CD4-positive, alpha-beta memory T cell (primary cell): ENCODE data around the gene SAMD1. TPM values are rescaled to one million over a fixed set of nuclear protein-coding genes. Genes with fewer than 3 reads are reported as not detected.

ENCODE experiments used
- CTCF ChIA-PET: fragments of 350-600 bp; sonication (Branson Sonifier 250); formaldehyde crosslinking; loops from one replicate; lab custom pipeline; 2021; ENCODE audit warnings: inconsistent platforms; ENCODE audit not compliant: partially characterized antibody; lab: Charles Lee
- POLR2A ChIA-PET: fragments of 350-600 bp; sonication (Branson Sonifier 250); formaldehyde crosslinking; loops from one replicate; lab custom pipeline; 2021; ENCODE audit not compliant: partially characterized antibody; lab: Charles Lee
- DNase-seq, 5 donors: peaks; one replicate each; pipeline versions ENCODE4 v3.0.0 to v3.0.0-alpha.2; 2020 to 2022; ENCODE audit warnings: mixed read lengths in 1 of 5
- H3K27ac ChIP-seq: one replicate; pipeline ENCODE4 v1.7.0; 2013; ENCODE audit warnings: low read depth, low read length
- H3K27me3 ChIP-seq: 2 replicates; pipeline ENCODE4 v1.7.0; 2013; ENCODE audit warnings: mild to moderate bottlenecking, low read length, moderate library complexity; ENCODE audit not compliant: insufficient read depth
- H3K36me3 ChIP-seq: 2 replicates; pipeline ENCODE4 v1.7.0; 2013; ENCODE audit warnings: mild to moderate bottlenecking, low read length, moderate library complexity; ENCODE audit not compliant: insufficient read depth
- H3K4me1 ChIP-seq: 2 replicates; pipeline ENCODE4 v1.7.0; 2013; ENCODE audit warnings: mild to moderate bottlenecking, low read length, moderate library complexity; ENCODE audit not compliant: insufficient read depth
- H3K4me3 ChIP-seq, 2 donors: one replicate each; pipeline ENCODE4 v1.7.0; 2013; ENCODE audit warnings: low read length in 2 of 2, mild to moderate bottlenecking in 1 of 2
- H3K9me3 ChIP-seq, 2 donors: one replicate each; pipeline ENCODE4 v1.7.0; 2013; ENCODE audit warnings: low read length in 2 of 2, control low read depth in 1 of 2; ENCODE audit not compliant: control insufficient read depth in 1 of 2
- H3K27ac Mint-ChIP-seq, 7 donors: one replicate each; pipeline ENCODE4 v1.8.0; 2020 to 2021; ENCODE audit warnings: mixed read lengths in 7 of 7, mild to moderate bottlenecking in 6 of 7, inconsistent platforms in 3 of 7, moderate library complexity in 3 of 7
- H3K27me3 Mint-ChIP-seq, 2 donors: one replicate each; pipeline ENCODE4 v1.8.0; 2020 to 2021; ENCODE audit warnings: mixed read lengths in 2 of 2
- H3K36me3 Mint-ChIP-seq, 2 donors: one replicate each; pipeline ENCODE4 v1.8.0; 2020 to 2021; ENCODE audit warnings: mixed read lengths in 2 of 2, inconsistent platforms in 1 of 2, mild to moderate bottlenecking in 1 of 2
- H3K4me1 Mint-ChIP-seq, 4 donors: one replicate each; pipeline ENCODE4 v1.8.0; 2020 to 2021; ENCODE audit warnings: mixed read lengths in 4 of 4, mild to moderate bottlenecking in 1 of 4
- H3K4me3 Mint-ChIP-seq, 8 donors: one replicate each; pipeline ENCODE4 v1.8.0; 2020 to 2021; ENCODE audit warnings: mixed read lengths in 8 of 8, mild to moderate bottlenecking in 7 of 8, moderate library complexity in 6 of 8, inconsistent platforms in 3 of 8
- H3K9me3 Mint-ChIP-seq, 8 donors: one replicate each; pipeline ENCODE4 v1.8.0; 2020 to 2021; ENCODE audit warnings: mixed read lengths in 8 of 8, mild to moderate bottlenecking in 5 of 8, inconsistent platforms in 3 of 8, moderate library complexity in 1 of 8
- intact Hi-C: fragments of 100-400 bp; cut with micrococcal nuclease; formaldehyde crosslinking; loops from one replicate; pipeline ENCODE4 v1.15.1; 2023
- polyA plus RNA-seq, 2 donors: library from polyadenylated mRNA; unstranded; fragments of 300-500 nt; fragmentation: Illumina TruSeq; gene quantifications; one replicate each; pipeline ENCODE4 v1.2.3, GENCODE V29; 2021
- total RNA-seq, 2 experiments: library from RNA; stranded (reverse); gene quantifications; one replicate each; pipeline ENCODE4 v1.2.3, GENCODE V29; 2021

SAMD1 gene
- total and polyA plus RNA-seq, 4 experiments from 2014 or later: 0.16 to 43.3 (median 19.5) TPM

DNA sequence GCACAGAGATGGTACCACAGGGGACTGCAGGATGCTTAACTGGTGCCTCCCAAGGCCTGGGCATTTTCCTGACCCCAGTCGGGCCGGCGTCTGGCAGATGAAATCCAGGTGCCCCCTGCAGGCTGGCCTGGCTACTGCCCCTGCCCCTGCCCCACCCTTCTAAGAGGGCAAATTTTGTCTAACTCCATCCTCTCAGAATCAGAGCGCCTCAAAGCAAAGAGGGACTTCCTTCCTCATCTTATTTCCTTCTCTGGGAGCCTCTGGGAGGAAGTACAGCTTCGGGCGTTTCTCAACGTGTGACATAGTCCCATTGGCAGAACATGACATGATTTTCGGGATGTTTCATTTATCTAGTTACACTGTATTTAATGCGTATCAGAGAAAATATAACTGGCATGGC is 24.3 kb upstream of the SAMD1 start:
- no peaks in the 10 kb centered on the region for H3K36me3 ChIP-seq
- Mint-ChIP-seq H3K36me3 (peaks cover 0 to 7% of the 10 kb centered on the region in 2 donors), H3K4me3 (peak overlapping the region in 5 of 8 donors; percentile 17 to 57 (median 41)), H3K27ac (peak overlapping the region in 4 of 7 donors; percentile 59 to 86 (median 66)), H3K27me3 (no peaks in the 10 kb centered on the region), H3K4me1 (peaks cover 23 to 64% (median 44%) of the 10 kb centered on the region in 4 donors), H3K9me3 (peaks cover 0 to 2% (median 0%) of the 10 kb centered on the region in 8 donors)
- peak in 4 of 5 donors; percentile 31 to 42 (median 34) for DNase-seq
- POLR2A ChIA-PET: interaction anchor here (0.6 to 4.8 kb wide), 5 partner anchors 22 to 837 kb away, joined by 3 to 40 read pairs (median 4); partner anchors contain the start of genes ASF1B and DNAJB1
- no peak overlapping the region for H3K27ac ChIP-seq
- H3K4me1 ChIP-seq: peaks cover 50% of the 10 kb centered on the region
- intact Hi-C loops: loop anchor here (2.0 kb wide), 1 partner anchor 42 kb away; the partner anchor contains the start of gene MISP3
- H3K4me3 ChIP-seq: no peak overlapping the region
- no peaks in the 10 kb centered on the region for H3K27me3 ChIP-seq
- CTCF ChIA-PET: interaction anchor here (0.8 to 2.7 kb wide), 15 partner anchors 9 to 236 kb away, joined by 3 to 9 read pairs (median 4); partner anchors contain the start of gene ASF1B
- no peaks in the 10 kb centered on the region for H3K9me3 ChIP-seq

DNA sequence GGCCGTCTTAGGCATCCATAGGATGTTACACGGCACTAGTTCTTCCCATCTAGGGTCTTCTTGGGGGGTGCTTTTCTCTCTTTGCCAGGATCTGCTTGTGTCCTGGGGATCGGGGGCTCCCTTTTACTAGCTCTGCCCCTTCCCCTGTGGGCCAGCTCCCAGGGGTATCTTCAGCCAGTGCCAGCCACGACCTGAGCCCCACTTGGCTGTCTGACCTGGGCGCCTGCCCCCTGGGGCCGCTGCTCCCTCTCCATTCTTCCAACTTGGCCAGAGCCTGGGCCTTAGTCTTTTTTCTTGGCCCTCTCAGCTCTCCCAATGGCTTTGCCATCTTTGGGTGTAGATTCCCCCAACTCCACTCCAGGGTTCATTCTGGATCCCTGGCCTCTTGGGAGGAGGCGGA is 23.9 kb upstream of the SAMD1 start:
- Mint-ChIP-seq H3K9me3 (peaks cover 0 to 2% (median 0%) of the 10 kb centered on the region in 8 donors), H3K27ac (peak overlapping the region in 2 of 7 donors; percentile 59 to 86), H3K4me3 (peak overlapping the region in 1 of 8 donors; percentile 49), H3K4me1 (peaks cover 23 to 64% (median 44%) of the 10 kb centered on the region in 4 donors), H3K27me3 (no peaks in the 10 kb centered on the region), H3K36me3 (peaks cover 0 to 7% of the 10 kb centered on the region in 2 donors)
- no peak for DNase-seq
- ChIA-PET CTCF (interaction anchor here (0.8 to 2.7 kb wide), 14 partner anchors 10 to 235 kb away, joined by 3 to 9 read pairs (median 4); partner anchors contain the start of gene ASF1B), POLR2A (interaction anchor here (0.7 to 1.5 kb wide), 4 partner anchors 23 to 404 kb away, joined by 3 to 9 read pairs (median 4); partner anchors contain the start of gene DNAJB1)
- peaks cover 50% of the 10 kb centered on the region for H3K4me1 ChIP-seq
- H3K27me3 ChIP-seq: no peaks in the 10 kb centered on the region
- no peaks in the 10 kb centered on the region for H3K36me3 ChIP-seq
- no peak overlapping the region for H3K4me3 ChIP-seq
- H3K9me3 ChIP-seq: no peaks in the 10 kb centered on the region
- H3K27ac ChIP-seq: no peak overlapping the region
- intact Hi-C loops: loop anchor here (2.0 kb wide), 1 partner anchor 42 kb away; the partner anchor contains the start of gene MISP3

GRCh38 chr19:14113762-14114414 is 23.3 kb upstream of the SAMD1 start:
- Histone ChIP-seq H3K27ac (no peak overlapping the region), H3K27me3 (no peaks in the 10 kb centered on the region), H3K4me1 (peaks cover 45% of the 10 kb centered on the region), H3K4me3 (no peak overlapping the region), H3K9me3 (no peaks in the 10 kb centered on the region), H3K36me3 (no peaks in the 10 kb centered on the region)
- Mint-ChIP-seq H3K9me3 (peaks cover 0 to 2% (median 0%) of the 10 kb centered on the region in 8 donors), H3K27ac (peak overlapping the region in 3 of 7 donors; percentile 24 to 53 (median 41)), H3K36me3 (peaks cover 0 to 7% of the 10 kb centered on the region in 2 donors), H3K4me1 (peaks cover 21 to 59% (median 41%) of the 10 kb centered on the region in 4 donors), H3K4me3 (peak overlapping the region in 2 of 8 donors; percentile 39), H3K27me3 (no peaks in the 10 kb centered on the region)
- DNase-seq: peak in 4 of 5 donors; percentile 8 to 53 (median 28)
- ChIA-PET CTCF (interaction anchor here (0.8 to 2.7 kb wide), 11 partner anchors 10 to 234 kb away, joined by 3 to 9 read pairs (median 4); partner anchors contain the start of gene ASF1B), POLR2A (interaction anchor here (0.7 to 1.5 kb wide), 4 partner anchors 23 to 404 kb away, joined by 3 to 9 read pairs (median 4); partner anchors contain the start of gene DNAJB1)
- intact Hi-C loops: loop anchor here (2.0 kb wide), 1 partner anchor 41 kb away; the partner anchor contains the start of gene MISP3

DNA sequence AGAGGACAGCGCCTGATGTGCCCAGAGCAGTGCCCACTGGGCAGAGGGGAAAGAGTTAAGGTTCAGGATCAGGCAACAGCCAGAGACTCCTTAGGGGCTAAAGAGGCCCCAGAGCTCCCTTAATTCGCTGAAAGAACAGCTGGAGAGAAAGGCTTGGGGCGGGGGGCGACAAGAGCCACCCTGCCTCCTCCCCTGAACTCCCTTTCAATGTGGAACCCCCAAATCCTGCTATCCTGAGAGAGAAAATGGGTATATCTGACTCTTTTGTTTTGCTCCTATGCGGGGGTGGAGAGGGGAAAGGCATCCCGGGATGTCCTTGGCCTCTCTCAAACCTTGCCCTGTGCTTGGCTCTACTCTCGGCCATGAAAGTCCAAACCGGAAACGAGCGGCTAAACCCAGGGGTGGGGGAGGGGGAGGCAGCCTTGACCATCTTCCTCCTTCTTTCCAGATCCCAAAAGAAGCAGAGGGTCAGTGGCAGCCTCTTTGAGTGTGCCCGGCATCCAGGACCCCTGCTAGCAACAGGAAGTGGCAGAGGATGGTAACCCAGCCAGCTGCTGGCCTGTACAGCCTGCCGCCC is 22.3 kb upstream of the SAMD1 start:
- CTCF ChIA-PET: interaction anchor here (1.5 to 2.6 kb wide), 5 partner anchors 9 to 233 kb away, joined by 4 to 9 read pairs (median 6); no protein-coding TSS in a partner anchor
- no peak for DNase-seq
- H3K27ac Mint-ChIP-seq: peak overlapping the region in 3 of 7 donors; percentile 48 to 75 (median 70)
- H3K4me3 ChIP-seq: no peak overlapping the region
- peaks cover 38% of the 10 kb centered on the region for H3K4me1 ChIP-seq
- POLR2A ChIA-PET: interaction anchor here (1.0 kb wide), 1 partner anchor 81 kb away, joined by 3 read pairs; the partner anchor contains the start of gene IL27RA
- no peaks in the 10 kb centered on the region for H3K27me3 ChIP-seq
- no peak overlapping the region for H3K27ac ChIP-seq
- intact Hi-C loops: no loop called here
- peaks cover 16 to 53% (median 35%) of the 10 kb centered on the region in 4 donors for H3K4me1 Mint-ChIP-seq
- H3K27me3 Mint-ChIP-seq: no peaks in the 10 kb centered on the region
- H3K36me3 ChIP-seq: no peaks in the 10 kb centered on the region
- peaks cover 0 to 2% (median 0%) of the 10 kb centered on the region in 8 donors for H3K9me3 Mint-ChIP-seq
- peaks cover 3 to 7% of the 10 kb centered on the region in 2 donors for H3K36me3 Mint-ChIP-seq
- peak overlapping the region in 1 of 8 donors; percentile 4 for H3K4me3 Mint-ChIP-seq
- no peaks in the 10 kb centered on the region for H3K9me3 ChIP-seq

GRCh38 chr19:14112051-14112808 is 21.7 kb upstream of the SAMD1 start:
- POLR2A ChIA-PET: interaction anchor here (1.0 kb wide), 1 partner anchor 80 kb away, joined by 3 read pairs; the partner anchor contains the start of gene IL27RA
- H3K27ac Mint-ChIP-seq: peak overlapping the region in 2 of 7 donors; percentile 36 to 48

GRCh38 chr19:14111486-14111885 is 20.9 kb upstream of the SAMD1 start:
- H3K27ac Mint-ChIP-seq: peak overlapping the region in 4 of 7 donors; percentile 3 to 82 (median 20)
- H3K4me3 ChIP-seq: no peak overlapping the region
- POLR2A ChIA-PET: no interaction called here
- H3K27ac ChIP-seq: no peak overlapping the region
- intact Hi-C loops: no loop called here
- H3K4me1 ChIP-seq: peaks cover 32% of the 10 kb centered on the region
- H3K36me3 ChIP-seq: no peaks in the 10 kb centered on the region
- no peaks in the 10 kb centered on the region for H3K27me3 ChIP-seq
- H3K27me3 Mint-ChIP-seq: no peaks in the 10 kb centered on the region
- no peak overlapping the region for H3K4me3 Mint-ChIP-seq
- CTCF ChIA-PET: no interaction called here
- H3K9me3 Mint-ChIP-seq: peaks cover 0 to 2% (median 0%) of the 10 kb centered on the region in 8 donors
- no peak for DNase-seq
- H3K9me3 ChIP-seq: no peaks in the 10 kb centered on the region
- H3K36me3 Mint-ChIP-seq: peaks cover 4 to 5% of the 10 kb centered on the region in 2 donors
- H3K4me1 Mint-ChIP-seq: peaks cover 13 to 47% (median 27%) of the 10 kb centered on the region in 4 donors

More at GRCh38 chr19:14112051-14112808, 21.7 kb upstream of the SAMD1 start:
- H3K4me1 Mint-ChIP-seq: peaks cover 16 to 53% (median 32%) of the 10 kb centered on the region in 4 donors
- CTCF ChIA-PET: no interaction called here
- DNase-seq: no peak
- no peaks in the 10 kb centered on the region for H3K9me3 ChIP-seq
- no peaks in the 10 kb centered on the region for H3K27me3 ChIP-seq
- H3K4me3 ChIP-seq: no peak overlapping the region
- H3K36me3 ChIP-seq: no peaks in the 10 kb centered on the region
- no peak overlapping the region for H3K27ac ChIP-seq
- H3K9me3 Mint-ChIP-seq: peaks cover 0 to 2% (median 0%) of the 10 kb centered on the region in 8 donors
- peaks cover 38% of the 10 kb centered on the region for H3K4me1 ChIP-seq
- no peak overlapping the region for H3K4me3 Mint-ChIP-seq
- no peaks in the 10 kb centered on the region for H3K27me3 Mint-ChIP-seq
- H3K36me3 Mint-ChIP-seq: peaks cover 4 to 6% of the 10 kb centered on the region in 2 donors
- intact Hi-C loops: no loop called here
